Astrocyte (in vitro differentiated cells and primary cell): ENCODE results near the gene POU2F1. TPM values are rescaled to one million over a fixed set of nuclear protein-coding genes. Genes with fewer than 3 reads are reported as not detected.

Experiments
- DNase-seq: peaks from one replicate; pipeline ENCODE4 v3.0.0-alpha.2; 2010; ENCODE audit warnings: low read depth
- FAIRE-seq: peaks from 2 replicates; lab custom pipeline; 2011; peaks lifted over from hg19 to GRCh38; lab: Jason Lieb, UNC
- H2AFZ ChIP-seq: 2 replicates; pipeline ENCODE4 v1.6.0; 2012; ENCODE audit warnings: low read depth, low read length, inconsistent platforms
- H3K27ac ChIP-seq: 2 replicates; pipeline ENCODE4 v1.5.1; 2011; ENCODE audit warnings: low read depth, low read length, inconsistent platforms
- H3K27me3 ChIP-seq: 2 replicates; pipeline ENCODE4 v1.6.0; 2011; ENCODE audit warnings: low read length, inconsistent platforms; ENCODE audit not compliant: insufficient read depth
- H3K36me3 ChIP-seq: 2 replicates; pipeline ENCODE4 v1.5.1; 2011; ENCODE audit warnings: low read length, inconsistent platforms; ENCODE audit not compliant: insufficient read depth
- H3K4me1 ChIP-seq: 2 replicates; pipeline ENCODE4 v1.5.1; 2011; ENCODE audit warnings: low read length, inconsistent platforms; ENCODE audit not compliant: insufficient read depth
- H3K4me2 ChIP-seq: 2 replicates; pipeline ENCODE4 v1.6.0; 2012; ENCODE audit warnings: low read length, inconsistent platforms
- H3K4me3 ChIP-seq: 2 replicates; pipeline ENCODE4 v1.5.1; 2011; ENCODE audit warnings: low read depth, mild to moderate bottlenecking, low read length, inconsistent platforms; ENCODE audit not compliant: insufficient read depth
- H3K79me2 ChIP-seq: 2 replicates; pipeline ENCODE4 v1.6.0; 2012; ENCODE audit warnings: mild to moderate bottlenecking, low read length, inconsistent platforms; ENCODE audit not compliant: insufficient read depth
- H3K9ac ChIP-seq: 2 replicates; pipeline ENCODE4 v1.6.0; 2012; ENCODE audit warnings: mild to moderate bottlenecking, low read length, inconsistent platforms
- H3K9me3 ChIP-seq: 2 replicates; pipeline ENCODE4 v1.5.1; 2012; ENCODE audit warnings: low read depth, mild to moderate bottlenecking, low read length, inconsistent platforms; ENCODE audit not compliant: insufficient read depth
- H4K20me1 ChIP-seq: 2 replicates; pipeline ENCODE4 v1.6.0; 2012; ENCODE audit warnings: low read length, inconsistent platforms; ENCODE audit not compliant: insufficient read depth
- H3K27ac Mint-ChIP-seq: one replicate; pipeline ENCODE4 v1.8.0; 2021; ENCODE audit warnings: mild to moderate bottlenecking, mixed read lengths; ENCODE audit not compliant: unreplicated experiment
- H3K27me3 Mint-ChIP-seq: one replicate; pipeline ENCODE4 v1.8.0; 2021; ENCODE audit warnings: low read depth, mixed read lengths; ENCODE audit not compliant: unreplicated experiment
- H3K36me3 Mint-ChIP-seq: one replicate; pipeline ENCODE4 v1.8.0; 2021; ENCODE audit warnings: low read depth, mixed read lengths; ENCODE audit not compliant: unreplicated experiment
- H3K4me1 Mint-ChIP-seq: one replicate; pipeline ENCODE4 v1.8.0; 2021; ENCODE audit warnings: low read depth, mixed read lengths; ENCODE audit not compliant: unreplicated experiment
- H3K4me3 Mint-ChIP-seq: one replicate; pipeline ENCODE4 v1.8.0; 2021; ENCODE audit warnings: mild to moderate bottlenecking, moderate library complexity, mixed read lengths; ENCODE audit not compliant: unreplicated experiment
- H3K9me3 Mint-ChIP-seq: one replicate; pipeline ENCODE4 v1.8.0; 2021; ENCODE audit warnings: mild to moderate bottlenecking, mixed read lengths; ENCODE audit not compliant: unreplicated experiment
- CTCF ChIP-seq: IDR thresholded peaks from 2 replicates; pipeline ENCODE4 v1.5.1; 2011; ENCODE audit warnings: low read depth, mild to moderate bottlenecking, inconsistent platforms, low read length, moderate library complexity; ENCODE audit not compliant: insufficient read depth
- EZH2 ChIP-seq: IDR thresholded peaks from 2 replicates; pipeline ENCODE4 v1.6.1; 2012; ENCODE audit warnings: mild to moderate bottlenecking, low read length, inconsistent platforms; ENCODE audit not compliant: insufficient read depth
- total RNA-seq: library from RNA; stranded (reverse); gene quantifications from 2 replicates; pipeline ENCODE4 v1.2.1, GENCODE V29; 2021

The POU2F1 gene
- total RNA-seq, 1 donor from 2014 or later, result 21.7 TPM

DNA sequence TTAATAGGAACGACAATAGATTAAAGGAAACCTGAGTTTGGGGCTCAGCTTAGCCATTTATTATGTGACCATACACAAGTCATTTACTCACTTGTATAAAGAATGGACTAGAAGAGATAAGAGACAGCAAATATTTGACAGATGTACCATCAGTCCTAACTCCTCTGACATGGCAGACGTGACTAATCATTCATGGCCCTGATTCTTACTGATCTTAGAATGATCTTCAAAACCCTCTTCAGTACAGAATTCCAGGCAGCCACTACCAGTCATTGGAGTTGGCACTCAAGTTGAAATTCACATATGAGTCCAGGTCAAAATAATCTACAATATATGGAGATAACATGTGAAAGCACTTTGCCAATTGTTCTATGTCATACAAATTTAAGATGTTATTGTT lies 21.0 kb upstream of the POU2F1 start:
- no peak for TF ChIP-seq CTCF
- no peak for TF ChIP-seq EZH2
- DNase-seq (no peak), FAIRE-seq (no peak)
- no peaks in the 10 kb centered on the region for H3K9me3 ChIP-seq
- no peak overlapping the region for H3K4me3 ChIP-seq
- no peak overlapping the region for H3K9ac ChIP-seq
- Mint-ChIP-seq H3K27me3 (no peaks in the 10 kb centered on the region), H3K4me1 (peaks cover 31% of the 10 kb centered on the region), H3K36me3 (no peaks in the 10 kb centered on the region), H3K9me3 (peaks cover 2% of the 10 kb centered on the region), H3K4me3 (no peak overlapping the region), H3K27ac (no peak overlapping the region)
- H3K27me3 ChIP-seq, result no peaks in the 10 kb centered on the region
- no peak overlapping the region for H2AFZ ChIP-seq
- no peak overlapping the region for H3K4me2 ChIP-seq
- H3K4me1 ChIP-seq, result peaks cover 12% of the 10 kb centered on the region
- no peaks in the 10 kb centered on the region for H4K20me1 ChIP-seq
- H3K36me3 ChIP-seq, result no peaks in the 10 kb centered on the region
- no peak overlapping the region for H3K27ac ChIP-seq
- H3K79me2 ChIP-seq, result no peaks in the 10 kb centered on the region

DNA sequence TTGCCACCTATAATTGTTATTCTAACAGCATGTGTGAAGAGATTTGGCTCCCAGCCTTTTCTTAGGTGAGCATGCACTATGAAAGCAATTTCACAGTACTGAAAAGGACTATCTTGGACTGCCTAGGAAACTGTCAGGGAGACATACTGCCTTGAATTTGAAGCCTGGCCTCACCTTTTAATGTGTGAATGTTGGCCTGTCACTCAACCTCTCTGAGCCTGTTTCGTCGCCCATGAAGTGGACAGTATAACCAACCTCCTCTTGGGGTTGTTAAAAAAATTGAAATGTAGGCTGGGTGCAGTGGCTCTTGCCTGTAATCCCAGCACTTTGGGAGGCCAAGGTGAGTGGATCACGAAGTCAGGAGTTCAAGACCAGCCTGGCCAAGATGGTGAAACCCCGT lies 20.4 kb upstream of the POU2F1 start:
- no peak for TF ChIP-seq CTCF
- no peak for TF ChIP-seq EZH2
- peaks cover 33% of the 10 kb centered on the region for H3K4me1 Mint-ChIP-seq
- Histone ChIP-seq H4K20me1 (no peaks in the 10 kb centered on the region), H3K4me3 (no peak overlapping the region), H3K9ac (no peak overlapping the region), H3K36me3 (no peaks in the 10 kb centered on the region), H3K4me2 (no peak overlapping the region), H3K27me3 (no peaks in the 10 kb centered on the region), H2AFZ (no peak overlapping the region), H3K4me1 (peaks cover 12% of the 10 kb centered on the region), H3K9me3 (no peaks in the 10 kb centered on the region), H3K79me2 (no peaks in the 10 kb centered on the region), H3K27ac (no peak overlapping the region)
- no peak overlapping the region for H3K27ac Mint-ChIP-seq
- no peak for DNase-seq
- FAIRE-seq, result no peak
- H3K9me3 Mint-ChIP-seq, result peaks cover 2% of the 10 kb centered on the region
- no peaks in the 10 kb centered on the region for H3K27me3 Mint-ChIP-seq
- H3K4me3 Mint-ChIP-seq, result no peak overlapping the region
- no peaks in the 10 kb centered on the region for H3K36me3 Mint-ChIP-seq

DNA sequence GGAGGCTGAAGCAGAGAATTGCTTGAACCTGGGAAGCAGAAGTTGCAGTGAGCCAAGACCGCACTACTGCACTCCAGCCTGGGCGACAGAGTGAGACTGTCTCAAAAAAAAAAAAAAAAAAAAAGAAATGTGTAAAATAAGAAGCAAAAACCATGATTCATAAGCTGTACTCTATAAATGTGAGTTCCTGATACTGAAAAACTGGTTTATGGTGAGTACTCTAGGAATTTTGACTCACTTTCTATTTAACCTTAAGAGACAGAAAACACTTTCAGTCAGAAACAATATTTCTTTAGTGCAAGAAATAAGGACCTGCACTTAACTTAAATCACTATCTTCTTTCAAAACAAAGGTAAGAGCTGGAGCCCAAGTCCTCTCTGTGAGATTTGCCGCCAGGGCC lies 19.9 kb upstream of the POU2F1 start:
- Histone ChIP-seq H3K9ac (no peak overlapping the region), H3K4me1 (peaks cover 12% of the 10 kb centered on the region), H3K79me2 (no peaks in the 10 kb centered on the region), H2AFZ (no peak overlapping the region), H4K20me1 (no peaks in the 10 kb centered on the region), H3K27me3 (no peaks in the 10 kb centered on the region), H3K4me3 (no peak overlapping the region), H3K9me3 (no peaks in the 10 kb centered on the region), H3K36me3 (no peaks in the 10 kb centered on the region), H3K27ac (no peak overlapping the region), H3K4me2 (no peak overlapping the region)
- TF ChIP-seq CTCF (no peak), EZH2 (no peak)
- FAIRE-seq (no peak), DNase-seq (no peak)
- H3K4me3 Mint-ChIP-seq, result no peak overlapping the region
- peaks cover 2% of the 10 kb centered on the region for H3K9me3 Mint-ChIP-seq
- no peaks in the 10 kb centered on the region for H3K36me3 Mint-ChIP-seq
- H3K27me3 Mint-ChIP-seq, result no peaks in the 10 kb centered on the region
- H3K4me1 Mint-ChIP-seq, result peaks cover 36% of the 10 kb centered on the region
- no peak overlapping the region for H3K27ac Mint-ChIP-seq
